ENCODE data around the gene SECTM1. TPM values are rescaled to one million over a fixed set of nuclear protein-coding genes. Genes with fewer than 3 reads are reported as not detected.

SECTM1 gene
- total RNA-seq, 1 experiment from 2014 or later = 61.7 TPM

- no peak overlapping the region for H3K27ac ChIP-seq (ENCODE audit: low read length)
- H3K27me3 ChIP-seq (ENCODE audit: low read length) = no peaks in the 10 kb centered on the region
- H3K9me3 ChIP-seq (ENCODE audit: low read length) = no peaks in the 10 kb centered on the region
- DNase-seq (no peak), ATAC-seq (no peak)
- H3K4me2 ChIP-seq (ENCODE audit: low read length) = no peak overlapping the region
- H3K36me3 ChIP-seq (ENCODE audit: low read depth, low read length) = no peaks in the 10 kb centered on the region
- H3K4me3 ChIP-seq (ENCODE audit: low read length) = no peak overlapping the region
- no peak overlapping the region for H3K9ac ChIP-seq (ENCODE audit: low read length)
- intact Hi-C loops (cut with micrococcal nuclease) = no loop called here
- no peaks in the 10 kb centered on the region for H3K9me2 ChIP-seq (replicated peaks; ENCODE audit: low read length)
- CTCF ChIA-PET = no interaction called here
- BruUV-seq (replicated peaks) = no TSS peak
- no peaks in the 10 kb centered on the region for H3K79me2 ChIP-seq (ENCODE audit: low read length)
- H4K20me1 ChIP-seq (ENCODE audit: low read length) = no peaks in the 10 kb centered on the region
- POLR2A ChIA-PET (ENCODE audit: unreplicated experiment) = no interaction called here
- no peaks in the 10 kb centered on the region for H3F3A ChIP-seq (ENCODE audit: low read length, unreplicated experiment)
- TF ChIP-seq EZH2phosphoT487 (IDR thresholded peaks at IDR 0.05; ENCODE audit: borderline replicate concordance, low read length) (no peak), EZH2 (IDR thresholded peaks at IDR 0.05; ENCODE audit: low read length, unreplicated experiment) (no peak)
- TF ChIP-seq, protein P1, sequence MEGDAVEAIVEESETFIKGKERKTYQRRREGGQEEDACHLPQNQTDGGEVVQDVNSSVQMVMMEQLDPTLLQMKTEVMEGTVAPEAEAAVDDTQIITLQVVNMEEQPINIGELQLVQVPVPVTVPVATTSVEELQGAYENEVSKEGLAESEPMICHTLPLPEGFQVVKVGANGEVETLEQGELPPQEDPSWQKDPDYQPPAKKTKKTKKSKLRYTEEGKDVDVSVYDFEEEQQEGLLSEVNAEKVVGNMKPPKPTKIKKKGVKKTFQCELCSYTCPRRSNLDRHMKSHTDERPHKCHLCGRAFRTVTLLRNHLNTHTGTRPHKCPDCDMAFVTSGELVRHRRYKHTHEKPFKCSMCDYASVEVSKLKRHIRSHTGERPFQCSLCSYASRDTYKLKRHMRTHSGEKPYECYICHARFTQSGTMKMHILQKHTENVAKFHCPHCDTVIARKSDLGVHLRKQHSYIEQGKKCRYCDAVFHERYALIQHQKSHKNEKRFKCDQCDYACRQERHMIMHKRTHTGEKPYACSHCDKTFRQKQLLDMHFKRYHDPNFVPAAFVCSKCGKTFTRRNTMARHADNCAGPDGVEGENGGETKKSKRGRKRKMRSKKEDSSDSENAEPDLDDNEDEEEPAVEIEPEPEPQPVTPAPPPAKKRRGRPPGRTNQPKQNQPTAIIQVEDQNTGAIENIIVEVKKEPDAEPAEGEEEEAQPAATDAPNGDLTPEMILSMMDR (conservative IDR thresholded peaks at IDR 0.05; ENCODE audit: low read depth, low read length) = no peak
- no peak overlapping the region for H2AFZ ChIP-seq (ENCODE audit: low read length)
- peaks cover 13% of the 10 kb centered on the region for H3K4me1 ChIP-seq (ENCODE audit: insufficient read depth, low read length)
Measured at GRCh38 chr17:82302568-82302963, 31.0 kb downstream of the SECTM1 start.

DNA sequence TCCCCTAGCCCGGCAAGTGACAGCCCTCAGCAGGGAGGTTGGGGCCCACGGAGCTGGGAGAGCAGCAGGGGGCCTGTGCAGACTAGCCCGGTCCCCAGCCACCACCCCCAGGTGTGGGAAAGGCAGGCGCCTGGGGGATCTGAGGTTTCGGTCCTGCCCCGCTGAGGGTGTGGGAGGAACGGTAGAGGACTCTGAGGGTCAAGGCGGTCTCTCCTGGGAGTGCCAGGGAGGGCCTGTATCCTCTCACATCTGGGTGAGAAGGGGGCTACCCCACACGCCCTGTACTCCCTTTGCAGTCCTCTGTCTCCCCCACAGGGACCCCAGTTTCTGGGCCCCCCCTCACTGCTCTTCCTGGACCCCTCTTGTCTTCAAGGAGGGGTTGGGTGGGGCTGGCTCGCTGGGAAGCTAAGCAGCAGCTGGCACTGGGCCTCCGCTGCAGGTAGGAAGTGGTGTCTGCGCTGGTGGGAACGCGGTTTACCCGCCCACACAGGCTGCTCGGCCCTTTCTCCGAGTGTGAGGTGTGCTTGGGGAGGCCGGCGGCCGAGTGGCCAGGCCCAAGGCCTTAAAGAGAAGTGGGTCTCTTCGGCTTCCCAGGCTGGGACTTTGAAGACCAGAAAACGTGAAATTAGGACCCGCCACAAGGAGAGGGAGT lies 31.5 kb downstream of the SECTM1 start:
- no peak overlapping the region for H3K4me3 ChIP-seq (ENCODE audit: low read length)
- peaks cover 3% of the 10 kb centered on the region for H3F3A ChIP-seq (ENCODE audit: low read length, unreplicated experiment)
- no TSS peak for BruUV-seq (replicated peaks)
- no peaks in the 10 kb centered on the region for H3K9me2 ChIP-seq (replicated peaks; ENCODE audit: low read length)
- no peak overlapping the region for H2AFZ ChIP-seq (ENCODE audit: low read length)
- no peak overlapping the region for H3K4me2 ChIP-seq (ENCODE audit: low read length)
- ATAC-seq (no peak), DNase-seq (no peak)
- H3K9ac ChIP-seq (ENCODE audit: low read length) = no peak overlapping the region
- no peaks in the 10 kb centered on the region for H3K79me2 ChIP-seq (ENCODE audit: low read length)
- H3K27ac ChIP-seq (ENCODE audit: low read length) = no peak overlapping the region
- TF ChIP-seq EZH2phosphoT487 (IDR thresholded peaks at IDR 0.05; ENCODE audit: borderline replicate concordance, low read length) = no peak
- TF ChIP-seq, protein P1 (conservative IDR thresholded peaks at IDR 0.05; ENCODE audit: low read depth, low read length) = no peak
- TF ChIP-seq EZH2 (IDR thresholded peaks at IDR 0.05; ENCODE audit: low read length, unreplicated experiment) = no peak
- H3K36me3 ChIP-seq (ENCODE audit: low read depth, low read length) = no peaks in the 10 kb centered on the region
- H4K20me1 ChIP-seq (ENCODE audit: low read length) = no peaks in the 10 kb centered on the region
- intact Hi-C loops (cut with micrococcal nuclease) = no loop called here
- POLR2A ChIA-PET (ENCODE audit: unreplicated experiment) = no interaction called here
- CTCF ChIA-PET = no interaction called here
- peaks cover 18% of the 10 kb centered on the region for H3K4me1 ChIP-seq (ENCODE audit: insufficient read depth, low read length)
- H3K9me3 ChIP-seq (ENCODE audit: low read length) = no peaks in the 10 kb centered on the region
- H3K27me3 ChIP-seq (ENCODE audit: low read length) = no peaks in the 10 kb centered on the region

DNA sequence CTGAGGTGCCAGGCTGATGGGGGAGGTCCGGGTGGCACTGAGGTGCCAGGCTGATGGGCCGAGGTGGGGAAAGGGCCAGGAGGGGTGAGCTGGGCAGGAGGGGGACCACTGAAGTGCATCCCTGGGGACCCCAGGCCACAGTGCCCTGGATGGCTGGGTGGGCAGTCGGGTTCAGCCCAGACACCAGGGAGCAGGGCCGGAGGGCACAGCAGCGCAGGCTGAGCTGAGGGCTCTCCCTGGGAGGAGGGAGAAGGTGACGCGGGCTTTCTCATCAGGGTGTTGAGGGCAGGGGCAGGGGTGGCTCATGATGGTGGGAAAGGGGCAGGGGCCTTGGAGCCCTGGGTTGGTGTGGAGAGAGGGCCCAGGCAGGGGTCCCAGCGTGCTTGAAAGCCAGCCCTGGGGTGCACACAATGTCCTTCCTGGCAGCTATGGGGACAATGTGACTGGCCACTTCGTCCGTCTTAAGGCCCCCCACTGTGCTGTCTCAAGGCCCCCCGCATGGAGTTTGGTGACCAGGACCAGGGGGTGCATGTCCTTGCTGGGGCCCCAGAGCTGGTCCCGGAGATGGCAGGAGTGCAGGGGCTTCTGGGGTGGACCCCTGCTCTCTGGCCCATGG lies 32.2 kb downstream of the SECTM1 start:
- no peaks in the 10 kb centered on the region for H3K9me3 ChIP-seq (ENCODE audit: low read length)
- TF ChIP-seq EZH2phosphoT487 (IDR thresholded peaks at IDR 0.05; ENCODE audit: borderline replicate concordance, low read length) = no peak
- TF ChIP-seq, protein P1 (conservative IDR thresholded peaks at IDR 0.05; ENCODE audit: low read depth, low read length) = no peak
- TF ChIP-seq EZH2 (IDR thresholded peaks at IDR 0.05; ENCODE audit: low read length, unreplicated experiment) = no peak
- no peak overlapping the region for H3K27ac ChIP-seq (ENCODE audit: low read length)
- H4K20me1 ChIP-seq (ENCODE audit: low read length) = no peaks in the 10 kb centered on the region
- intact Hi-C loops (cut with micrococcal nuclease) = no loop called here
- POLR2A ChIA-PET (ENCODE audit: unreplicated experiment) = no interaction called here
- CTCF ChIA-PET = interaction anchor here (0.6 kb wide), 1 partner anchor 34 kb away, joined by 3 read pairs; no protein-coding TSS in a partner anchor
- H3K4me3 ChIP-seq (ENCODE audit: low read length) = no peak overlapping the region
- H3K27me3 ChIP-seq (ENCODE audit: low read length) = no peaks in the 10 kb centered on the region
- no TSS peak for BruUV-seq (replicated peaks)
- H3K4me2 ChIP-seq (ENCODE audit: low read length) = no peak overlapping the region
- H3K9ac ChIP-seq (ENCODE audit: low read length) = no peak overlapping the region
- H3K9me2 ChIP-seq (replicated peaks; ENCODE audit: low read length) = no peaks in the 10 kb centered on the region
- H3K79me2 ChIP-seq (ENCODE audit: low read length) = no peaks in the 10 kb centered on the region
- ATAC-seq (no peak), DNase-seq (no peak)
- peaks cover 24% of the 10 kb centered on the region for H3K4me1 ChIP-seq (ENCODE audit: insufficient read depth, low read length)
- H2AFZ ChIP-seq (ENCODE audit: low read length) = no peak overlapping the region
- H3K36me3 ChIP-seq (ENCODE audit: low read depth, low read length) = no peaks in the 10 kb centered on the region
- peaks cover 5% of the 10 kb centered on the region for H3F3A ChIP-seq (ENCODE audit: low read length, unreplicated experiment)

All from PC-3 (cell line).